M059J (cell line): ENCODE results near the gene C5AR1. TPM values are rescaled to one million over a fixed set of nuclear protein-coding genes. Genes with fewer than 3 reads are reported as not detected.
A peak's percentile ranks its signal among the peaks of the same experiment; 100 is the strongest.
"Not testable (repeated sequence)": the region's sequence is repeated elsewhere in the genome, so short reads cannot be mapped to it uniquely, and the experiment has no call there.

Source experiments
- DNase-seq: peaks from one replicate; pipeline ENCODE4 v3.0.0-alpha.2; 2012; ENCODE audit warnings: low read depth
- total RNA-seq: library from RNA; depleted of rRNA; stranded (reverse); fragments of >200 nt; shearing (Covaris generic); gene quantifications from 2 replicates; pipeline ENCODE4 v1.2.3, GENCODE V29; 2014; rRNA removed

Gene C5AR1
- total RNA-seq, 1 experiment from 2014 or later, result not detected

GRCh38 chr19:47365455-47365854 is 55.8 kb downstream of the C5AR1 start:
- DNase-seq, result not testable (repeated sequence)

GRCh38 chr19:47370045-47370611 is 60.5 kb downstream of the C5AR1 start:
- DNase-seq, result peak; percentile 59

DNA sequence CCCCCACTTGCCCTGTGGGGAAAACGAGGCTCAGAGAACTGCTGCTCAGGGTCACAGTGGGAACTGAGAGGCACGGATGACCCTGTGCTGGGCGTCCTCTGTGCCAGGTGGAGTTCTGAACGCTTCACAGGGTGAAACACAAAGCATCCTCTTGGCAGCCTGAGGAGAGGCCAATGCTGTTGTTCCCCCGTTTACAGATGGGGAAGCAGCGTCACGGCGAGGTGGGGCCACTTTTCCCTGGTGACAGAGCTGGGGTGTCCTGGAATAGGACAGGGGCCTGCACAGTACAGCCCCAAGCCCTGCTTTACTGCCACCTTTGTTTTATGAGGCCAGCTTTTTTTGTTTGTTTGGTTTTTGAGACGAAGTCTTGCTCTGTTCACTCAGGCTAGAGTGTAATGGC is 61.6 kb downstream of the C5AR1 start:
- DNase-seq, result no peak

Other genes with a start within 250 kb of the C5AR1 start
- gene ZC3H4, start 196.1 kb upstream of the C5AR1 start, total RNA-seq, result 4.5 and 11.2 TPM in 2 replicates
- gene SAE1, start 179.0 kb upstream of the C5AR1 start, total RNA-seq, result 238 and 270 TPM in 2 replicates
- 1.9 and 5.0 TPM in 2 replicates for gene BBC3, start 78.7 kb upstream of the C5AR1 start, total RNA-seq
- 2.1 and 6.0 TPM in 2 replicates for gene CCDC9, start 53.3 kb upstream of the C5AR1 start, total RNA-seq
- 1.9 and 6.0 TPM in 2 replicates for gene INAFM1, start 35.0 kb upstream of the C5AR1 start, total RNA-seq
- gene C5AR2, start 22.3 kb downstream of the C5AR1 start, total RNA-seq, result 0.39 and 0.91 TPM in 2 replicates
- 10.8 and 16.2 TPM in 2 replicates for gene DHX34, start 39.5 kb downstream of the C5AR1 start, total RNA-seq
- gene MEIS3, start 109.7 kb downstream of the C5AR1 start, total RNA-seq, result 3.3 and 5.4 TPM in 2 replicates
- gene SLC8A2, start 162.0 kb downstream of the C5AR1 start, total RNA-seq, result not detected in 2 replicates
- gene KPTN, start 174.4 kb downstream of the C5AR1 start, total RNA-seq, result 3.4 and 11.1 TPM in 2 replicates
- 211 and 268 TPM in 2 replicates for gene NAPA, start 205.2 kb downstream of the C5AR1 start, total RNA-seq